AG09319 (cell line): Measurements from ENCODE around the gene E2F3.

Experiments used
- DNase-seq: peaks from one replicate; pipeline ENCODE4 v3.0.0-alpha.2; 2010; ENCODE audit warnings: low read depth; ENCODE audit errors: extremely low read depth
- CTCF ChIP-seq: IDR thresholded peaks from 2 replicates; pipeline ENCODE4 v1.5.1; 2011; ENCODE audit warnings: low read depth, mild to moderate bottlenecking, inconsistent platforms, low read length, moderate library complexity

The E2F3 gene

GRCh38 chr6:20441921-20442320 lies 40.2 kb downstream of the E2F3 start:
- no peak for TF ChIP-seq CTCF
- no peak for DNase-seq

DNA sequence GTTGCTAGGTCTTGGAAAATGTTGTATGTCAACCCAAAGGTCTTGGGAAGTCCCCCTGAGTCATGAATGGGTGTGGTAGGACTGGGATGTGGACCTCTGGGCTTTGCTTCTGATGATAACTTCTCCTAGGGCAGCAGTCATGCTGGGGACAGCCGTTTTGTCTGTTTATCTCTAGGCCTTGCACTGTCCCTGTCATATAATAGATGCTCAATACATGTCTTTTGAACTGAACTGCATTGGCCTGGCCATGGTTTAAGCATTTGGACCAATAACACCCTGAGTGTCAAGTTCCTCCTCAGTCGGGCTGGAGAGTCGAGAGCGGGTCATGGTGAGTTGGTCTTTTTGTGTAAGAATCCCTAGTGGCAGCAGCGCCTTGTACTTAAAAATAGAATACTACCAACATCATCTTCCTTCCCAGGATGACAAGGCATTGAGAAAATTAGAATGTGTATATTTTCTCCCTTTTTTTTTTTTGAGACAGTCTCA lies 43.1 kb downstream of the E2F3 start:
- TF ChIP-seq CTCF = no peak
- DNase-seq = no peak

- TF ChIP-seq CTCF = no peak
- DNase-seq = no peak
Observed at GRCh38 chr6:20447157-20447556, 45.5 kb downstream of the E2F3 start.

DNA sequence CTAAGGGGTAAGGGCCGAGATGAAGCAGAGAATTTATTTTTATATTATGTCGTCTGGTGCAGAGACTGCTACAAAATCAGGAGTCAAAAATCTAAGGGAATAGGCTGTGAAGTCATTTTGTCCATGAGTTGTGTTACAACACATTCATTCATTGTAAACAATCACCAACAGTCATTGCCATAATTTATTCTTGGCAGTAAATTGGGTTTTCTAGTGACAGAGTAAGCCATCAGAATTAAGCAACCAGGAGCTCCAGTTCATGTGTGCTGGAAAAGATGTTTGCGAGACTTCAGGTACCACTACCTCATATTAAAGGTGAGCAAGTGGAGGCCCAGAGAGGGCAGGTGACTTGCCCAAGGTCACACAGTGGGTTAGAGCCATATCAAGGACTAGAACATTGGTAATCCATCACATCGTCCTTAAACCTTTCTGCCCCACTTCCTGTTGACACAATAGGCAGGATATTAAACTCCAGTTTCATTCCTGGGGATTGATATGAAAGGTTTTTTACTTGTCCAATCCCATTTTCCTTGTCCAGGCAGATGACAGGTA lies 46.0 kb downstream of the E2F3 start:
- DNase-seq = no peak
- TF ChIP-seq CTCF = no peak

- TF ChIP-seq CTCF = no peak
- DNase-seq = no peak
Observed at GRCh38 chr6:20448828-20449227, 47.1 kb downstream of the E2F3 start.

- TF ChIP-seq CTCF = no peak
- no peak for DNase-seq
Observed at GRCh38 chr6:20454204-20454824, 52.6 kb downstream of the E2F3 start.

- no peak for TF ChIP-seq CTCF
- DNase-seq = no peak
Observed at GRCh38 chr6:20455251-20455940, 53.7 kb downstream of the E2F3 start.
